ENCODE measurements around the gene WNK1. TPM values are rescaled to one million over a fixed set of nuclear protein-coding genes. Genes with fewer than 3 reads are reported as not detected.

WNK1 gene
- polyA plus RNA-seq, 3 donors, result 8.7 to 57.2 (median 20.9) TPM

- Histone ChIP-seq H3K27me3 (ENCODE audit: control insufficient read depth in 2 of 2, insufficient read depth in 2 of 2, low read length in 2 of 2) (no peaks in the 10 kb centered on the region), H3K79me2 (ENCODE audit: insufficient read depth, low read length) (no peaks in the 10 kb centered on the region), H3K9me3 (replicated peaks in 1 of 2; ENCODE audit: control insufficient read depth in 1 of 2, insufficient read depth in 1 of 2, low read length in 2 of 2) (no peaks in the 10 kb centered on the region), H3K4me2 (replicated peaks; ENCODE audit: extremely low read depth, low read length, poor library complexity, severe bottlenecking) (no peak overlapping the region), H2AFZ (ENCODE audit: insufficient read depth, low read depth, low read length, poor library complexity, severe bottlenecking) (no peak overlapping the region), H3K27ac (ENCODE audit: low read depth in 1 of 2, low read length in 2 of 2) (no peak overlapping the region), H3K4me3 (replicated peaks in 1 of 3; ENCODE audit: low read depth in 2 of 3, low read length in 3 of 3) (no peak overlapping the region), H3K9ac (ENCODE audit: insufficient read depth, low read length, poor library complexity, severe bottlenecking) (no peak overlapping the region), H3K4me1 (ENCODE audit: control insufficient read depth in 1 of 2, insufficient read depth in 2 of 2, low read length in 2 of 2) (peaks cover 13 to 14% of the 10 kb centered on the region in 2 donors), H4K20me1 (ENCODE audit: insufficient read depth, low read length) (no peaks in the 10 kb centered on the region), H3K36me3 (replicated peaks in 1 of 2; ENCODE audit: control insufficient read depth in 1 of 2, insufficient read depth in 2 of 2, low read length in 2 of 2) (no peaks in the 10 kb centered on the region)
- intact Hi-C loops (cut with micrococcal nuclease), result loop anchor here in 1 of 2 donors (10.0 kb wide), 1 partner anchor 56 kb away; no protein-coding TSS in a partner anchor
- WGBS (ENCODE audit: insufficient coverage), result 100% methylated on average over 1 of the region's 6 CpGs
- no peak overlapping the region for H3K4me3 Mint-ChIP-seq
- no peaks in the 10 kb centered on the region for H3K9me3 Mint-ChIP-seq
- H3K4me1 Mint-ChIP-seq, result peaks cover 14% of the 10 kb centered on the region
- TF ChIP-seq, protein P1, sequence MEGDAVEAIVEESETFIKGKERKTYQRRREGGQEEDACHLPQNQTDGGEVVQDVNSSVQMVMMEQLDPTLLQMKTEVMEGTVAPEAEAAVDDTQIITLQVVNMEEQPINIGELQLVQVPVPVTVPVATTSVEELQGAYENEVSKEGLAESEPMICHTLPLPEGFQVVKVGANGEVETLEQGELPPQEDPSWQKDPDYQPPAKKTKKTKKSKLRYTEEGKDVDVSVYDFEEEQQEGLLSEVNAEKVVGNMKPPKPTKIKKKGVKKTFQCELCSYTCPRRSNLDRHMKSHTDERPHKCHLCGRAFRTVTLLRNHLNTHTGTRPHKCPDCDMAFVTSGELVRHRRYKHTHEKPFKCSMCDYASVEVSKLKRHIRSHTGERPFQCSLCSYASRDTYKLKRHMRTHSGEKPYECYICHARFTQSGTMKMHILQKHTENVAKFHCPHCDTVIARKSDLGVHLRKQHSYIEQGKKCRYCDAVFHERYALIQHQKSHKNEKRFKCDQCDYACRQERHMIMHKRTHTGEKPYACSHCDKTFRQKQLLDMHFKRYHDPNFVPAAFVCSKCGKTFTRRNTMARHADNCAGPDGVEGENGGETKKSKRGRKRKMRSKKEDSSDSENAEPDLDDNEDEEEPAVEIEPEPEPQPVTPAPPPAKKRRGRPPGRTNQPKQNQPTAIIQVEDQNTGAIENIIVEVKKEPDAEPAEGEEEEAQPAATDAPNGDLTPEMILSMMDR (IDR thresholded peaks at IDR 0.05), result no peak
- DNase-seq, result no peak
- H3K27ac Mint-ChIP-seq, result no peak overlapping the region
- H3K36me3 Mint-ChIP-seq, result no peaks in the 10 kb centered on the region
- H3K27me3 Mint-ChIP-seq (ENCODE audit: low read depth in 3 of 3), result peaks cover 0 to 2% (median 2%) of the 10 kb centered on the region in 3 donors
Measured at GRCh38 chr12:740921-741320, 11.5 kb upstream of the WNK1 start.

GRCh38 chr12:749751-750270, 2.6 kb upstream of the WNK1 start:
- Histone ChIP-seq H3K79me2 (ENCODE audit: insufficient read depth, low read length) (peaks cover 24% of the 10 kb centered on the region), H3K36me3 (replicated peaks in 1 of 2; ENCODE audit: control insufficient read depth in 1 of 2, insufficient read depth in 2 of 2, low read length in 2 of 2) (no peaks in the 10 kb centered on the region), H4K20me1 (ENCODE audit: insufficient read depth, low read length) (peaks cover 18% of the 10 kb centered on the region), H3K27me3 (ENCODE audit: control insufficient read depth in 2 of 2, insufficient read depth in 2 of 2, low read length in 2 of 2) (no peaks in the 10 kb centered on the region), H3K27ac (ENCODE audit: low read depth in 1 of 2, low read length in 2 of 2) (no peak overlapping the region), H3K9ac (ENCODE audit: insufficient read depth, low read length, poor library complexity, severe bottlenecking) (no peak overlapping the region), H3K9me3 (replicated peaks in 1 of 2; ENCODE audit: control insufficient read depth in 1 of 2, insufficient read depth in 1 of 2, low read length in 2 of 2) (no peaks in the 10 kb centered on the region), H3K4me2 (replicated peaks; ENCODE audit: extremely low read depth, low read length, poor library complexity, severe bottlenecking) (no peak overlapping the region), H3K4me3 (replicated peaks in 1 of 3; ENCODE audit: low read depth in 2 of 3, low read length in 3 of 3) (no peak overlapping the region), H3K4me1 (ENCODE audit: control insufficient read depth in 1 of 2, insufficient read depth in 2 of 2, low read length in 2 of 2) (peaks cover 13 to 24% of the 10 kb centered on the region in 2 donors), H2AFZ (ENCODE audit: insufficient read depth, low read depth, low read length, poor library complexity, severe bottlenecking) (no peak overlapping the region)
- WGBS (ENCODE audit: insufficient coverage), result no CpG with 5 or more reads among the region's 1 CpG
- H3K27me3 Mint-ChIP-seq (ENCODE audit: low read depth in 3 of 3), result peaks cover 0 to 2% (median 0%) of the 10 kb centered on the region in 3 donors
- no peak overlapping the region for H3K27ac Mint-ChIP-seq
- no peaks in the 10 kb centered on the region for H3K9me3 Mint-ChIP-seq
- intact Hi-C loops (cut with micrococcal nuclease), result loop anchor here (5.0 to 10.0 kb wide), 7 partner anchors 55 to 245 kb away; partner anchors contain the start of gene ERC1 (in 1 of the 2)
- peaks cover 9% of the 10 kb centered on the region for H3K4me1 Mint-ChIP-seq
- TF ChIP-seq, protein P1 (IDR thresholded peaks at IDR 0.05), result no peak
- no peak for DNase-seq
- no peaks in the 10 kb centered on the region for H3K36me3 Mint-ChIP-seq
- no peak overlapping the region for H3K4me3 Mint-ChIP-seq
